ENCODE data around the gene RIC8B.

RIC8B gene

DNA sequence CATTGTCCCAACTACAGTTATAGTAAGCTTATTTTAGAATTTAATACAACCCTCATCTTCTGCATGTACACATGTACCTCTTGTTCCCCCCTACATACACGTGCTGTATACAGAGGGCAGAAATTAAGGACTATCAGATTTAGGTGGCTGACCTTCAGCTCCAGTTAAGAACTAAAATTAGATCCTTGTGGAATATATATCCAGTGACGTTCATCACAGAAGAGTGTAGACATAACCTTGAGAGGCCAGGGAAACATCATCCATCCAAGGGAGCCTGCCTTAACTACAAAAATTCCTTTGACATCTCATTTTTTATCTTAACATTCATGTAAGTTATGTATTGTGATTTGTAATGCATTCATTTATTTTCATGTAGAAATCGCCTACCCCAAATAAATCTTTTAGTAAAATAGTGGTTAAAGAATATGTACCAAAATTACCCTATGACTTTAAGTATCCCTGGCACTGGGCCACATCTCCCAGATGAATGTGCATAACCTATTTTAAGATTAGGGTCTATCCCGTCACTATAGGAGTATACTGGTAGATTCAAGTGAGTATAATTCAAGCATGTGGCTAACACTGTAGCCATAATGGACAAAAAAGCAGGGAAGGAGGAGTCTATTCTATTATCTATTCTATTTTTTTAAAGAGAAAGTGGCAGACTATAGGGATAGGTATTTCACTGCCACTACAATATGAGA lies 27.5 kb downstream of the RIC8B start:
- DNase-seq, result no peak

DNA sequence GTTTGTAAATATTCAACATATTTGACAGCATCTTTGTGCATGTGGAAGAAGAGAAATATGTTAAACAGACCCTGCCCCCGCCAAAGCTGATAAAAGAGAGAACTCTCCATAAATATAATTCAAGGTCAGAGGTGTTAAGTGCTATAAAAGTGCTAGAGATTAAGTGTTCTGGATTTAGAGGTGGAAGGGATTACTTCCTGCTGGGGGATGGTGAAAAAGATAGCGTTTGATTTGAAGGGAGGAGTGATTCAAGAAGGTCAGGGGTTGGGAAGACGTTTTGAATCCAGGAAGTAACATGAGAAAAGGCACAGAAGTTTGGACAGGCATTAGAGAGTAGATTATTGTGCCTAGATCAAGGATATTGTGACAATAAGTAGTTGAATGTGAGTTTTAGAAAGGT lies 30.2 kb downstream of the RIC8B start:
- no peak for DNase-seq

DNA sequence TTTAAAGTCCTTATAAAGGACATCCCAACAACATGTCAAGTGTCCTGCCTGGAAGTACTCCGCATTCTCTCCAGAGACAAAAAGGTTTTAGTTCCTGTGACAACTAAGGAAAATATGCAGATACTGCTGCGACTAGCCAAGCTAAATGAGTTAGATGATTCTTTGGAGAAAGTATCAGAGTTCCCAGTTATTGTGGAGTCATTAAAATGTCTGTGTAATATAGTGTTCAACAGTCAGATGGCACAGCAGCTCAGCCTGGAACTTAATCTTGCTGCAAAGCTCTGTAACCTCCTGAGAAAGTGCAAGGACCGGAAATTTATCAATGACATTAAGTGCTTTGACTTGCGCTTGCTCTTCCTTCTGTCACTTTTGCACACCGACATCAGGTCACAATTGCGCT lies 40.2 kb downstream of the RIC8B start:
- no peak for DNase-seq

DNA sequence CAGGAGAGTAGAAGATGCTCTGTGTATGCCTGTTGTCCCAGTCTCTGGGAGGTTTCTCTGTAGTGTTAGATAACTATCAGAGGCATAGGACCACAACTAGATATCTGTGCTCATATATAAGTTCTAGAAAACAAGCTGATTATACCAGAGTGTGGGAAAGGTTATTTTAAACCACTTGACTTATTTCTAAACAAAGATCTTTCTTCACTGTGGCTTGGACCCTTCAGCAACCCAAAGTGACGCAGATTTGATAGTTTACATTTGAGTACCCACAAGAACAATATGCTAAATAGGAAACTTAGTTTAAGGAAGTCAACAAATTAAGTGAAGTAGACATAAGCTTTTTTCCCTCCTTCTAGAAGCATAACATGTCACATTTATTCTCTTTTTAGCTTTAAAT lies 41.3 kb downstream of the RIC8B start:
- DNase-seq, result no peak

DNA sequence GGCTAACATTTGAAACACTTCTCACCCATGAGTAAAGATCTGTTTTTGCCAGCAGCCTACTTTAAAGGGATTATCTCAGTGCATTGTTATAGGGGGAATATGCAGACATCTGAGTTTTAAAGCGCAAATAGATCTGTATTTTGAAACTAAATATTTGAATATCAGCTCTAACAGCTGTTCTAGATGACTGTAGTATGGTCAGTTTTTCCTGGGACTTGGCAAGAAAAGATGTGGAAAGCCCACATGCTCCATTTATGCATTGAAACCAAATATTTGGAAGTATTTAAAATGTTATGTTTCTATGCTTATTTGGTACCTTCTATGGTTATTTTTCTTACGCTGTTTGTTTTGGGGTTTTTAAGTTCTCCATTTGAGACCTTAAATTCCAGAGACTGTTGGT lies 41.7 kb downstream of the RIC8B start:
- no peak for DNase-seq

DNA sequence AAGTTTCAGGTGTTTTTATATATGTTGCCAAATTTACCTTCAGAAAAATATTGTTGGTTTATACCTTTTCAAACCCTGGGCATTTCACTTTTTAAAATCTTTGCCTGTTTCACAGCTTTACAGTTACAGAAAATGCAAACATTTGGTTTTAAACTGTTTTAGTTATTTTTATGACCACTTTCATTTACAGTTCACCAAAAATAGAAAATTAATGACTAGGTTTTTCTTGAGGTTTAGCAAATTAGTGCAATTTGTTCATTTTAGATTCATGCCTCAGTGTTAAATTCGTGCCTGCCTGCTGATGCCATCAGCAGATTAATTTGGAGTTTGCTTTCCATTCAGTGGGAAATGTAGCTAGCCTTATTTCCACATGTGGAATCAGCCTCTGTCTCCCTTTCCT lies 45.5 kb downstream of the RIC8B start:
- no peak for DNase-seq

DNA sequence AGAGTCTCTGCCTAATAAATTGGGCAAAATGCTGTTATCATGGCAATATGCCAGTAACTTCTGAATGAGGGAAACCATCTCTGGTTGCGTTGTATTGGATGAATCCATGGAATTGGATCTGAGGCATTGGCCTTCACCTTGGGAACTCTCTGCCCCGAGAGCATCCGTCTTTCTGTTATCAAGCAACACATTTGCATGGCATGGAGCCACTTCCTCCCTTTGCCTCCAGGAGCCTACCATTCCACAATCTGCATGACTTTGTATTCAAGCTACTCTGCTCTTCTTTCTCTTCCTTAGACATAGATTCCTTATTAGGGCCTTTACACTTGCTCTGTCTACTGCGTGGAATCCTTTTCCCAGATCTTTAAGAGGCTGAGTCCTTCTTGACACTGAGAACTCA lies 57.2 kb downstream of the RIC8B start:
- DNase-seq, result no peak

DNA sequence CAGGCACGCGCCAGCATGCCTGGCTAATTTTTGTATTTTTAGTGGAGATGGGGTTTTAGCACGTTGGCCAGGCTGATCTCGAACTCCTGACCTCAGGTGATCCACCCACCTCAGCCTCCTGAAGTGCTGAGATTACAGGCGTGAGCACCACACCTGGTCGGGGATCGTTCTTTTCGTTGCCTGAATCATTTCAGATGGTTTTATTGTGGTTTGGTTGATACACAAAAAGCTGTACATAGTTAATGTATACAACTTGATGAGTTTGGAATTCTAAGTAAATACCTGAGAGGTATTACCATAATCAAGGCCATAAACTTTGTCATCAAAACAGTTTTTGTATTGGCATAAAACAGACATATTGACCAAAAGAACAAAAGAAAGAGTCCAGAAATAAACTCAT lies 63.3 kb downstream of the RIC8B start:
- no peak for DNase-seq

DNA sequence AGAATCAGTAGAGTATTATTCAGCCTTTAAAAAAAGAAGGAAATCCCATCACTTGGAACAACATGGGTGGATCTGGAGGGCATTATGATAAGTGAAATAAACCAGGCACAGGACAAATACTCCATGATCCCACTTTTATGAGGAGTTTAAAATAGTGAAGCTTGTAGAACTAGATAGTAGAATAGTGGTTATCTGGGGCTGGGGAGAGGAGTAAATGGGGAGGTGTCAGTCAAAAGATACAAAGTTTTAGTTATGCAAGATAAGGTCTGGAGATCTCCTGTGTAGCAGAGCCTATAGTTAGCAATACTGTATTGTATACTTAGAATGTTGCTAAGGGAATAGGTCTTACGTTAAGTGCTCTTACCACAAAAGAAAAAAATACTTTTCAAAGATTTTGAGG lies 64.9 kb downstream of the RIC8B start:
- no peak for DNase-seq

DNA sequence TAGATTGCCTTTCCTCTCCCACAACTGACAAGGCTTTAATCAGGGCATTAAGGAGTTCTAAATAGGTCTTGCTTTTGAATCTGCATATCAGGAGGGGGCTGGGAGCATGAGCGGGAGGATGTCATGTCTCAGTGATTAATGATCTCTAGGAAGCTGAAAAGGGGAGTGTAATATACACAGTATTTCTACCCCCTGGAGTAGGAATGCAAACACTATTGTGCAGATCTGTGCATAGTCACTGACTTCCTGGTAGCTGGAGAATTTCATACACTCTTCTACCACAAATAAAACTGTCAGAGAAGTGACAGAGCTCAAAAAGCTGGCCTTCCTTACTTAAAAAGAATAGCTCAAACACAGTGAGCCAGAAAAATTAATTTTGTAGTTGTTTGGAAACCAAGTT lies 65.8 kb downstream of the RIC8B start:
- DNase-seq, result no peak

DNA sequence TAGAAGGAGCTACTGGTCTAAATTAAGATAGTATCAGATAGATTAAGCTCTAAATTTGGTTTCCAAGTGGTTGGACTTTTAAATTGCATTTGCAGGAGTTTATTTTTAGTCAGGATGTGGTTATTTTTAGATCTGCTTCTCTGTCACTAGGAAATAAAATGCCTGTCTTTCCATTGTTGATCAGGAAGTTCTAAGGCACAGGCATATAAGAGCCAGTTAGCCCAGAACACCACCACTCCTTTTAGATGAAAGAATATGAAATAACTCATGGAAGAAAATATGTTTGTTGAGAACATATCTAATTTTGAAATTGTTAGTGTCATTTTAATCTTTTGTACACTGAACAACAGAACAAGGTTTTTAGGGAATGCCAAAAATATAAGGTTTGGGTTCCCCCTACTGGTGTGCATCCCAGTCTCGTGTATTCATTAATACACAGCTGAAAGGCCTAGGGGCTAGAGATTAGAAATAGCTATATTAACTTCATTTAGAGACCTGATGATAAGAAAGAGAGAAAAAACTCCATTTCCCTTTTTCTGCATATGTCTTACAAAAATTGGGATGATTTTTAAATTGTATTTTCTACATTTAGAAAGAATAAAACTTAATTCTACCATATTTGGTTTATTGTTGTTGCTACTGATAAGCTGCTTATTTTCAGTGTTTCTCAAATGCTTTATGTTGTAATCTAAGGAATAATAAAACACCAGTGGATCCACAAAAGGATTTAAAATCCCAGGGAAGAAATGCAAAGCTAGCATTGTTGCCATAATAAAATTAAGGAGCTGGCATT lies 67.2 kb downstream of the RIC8B start:
- no peak for DNase-seq

DNA sequence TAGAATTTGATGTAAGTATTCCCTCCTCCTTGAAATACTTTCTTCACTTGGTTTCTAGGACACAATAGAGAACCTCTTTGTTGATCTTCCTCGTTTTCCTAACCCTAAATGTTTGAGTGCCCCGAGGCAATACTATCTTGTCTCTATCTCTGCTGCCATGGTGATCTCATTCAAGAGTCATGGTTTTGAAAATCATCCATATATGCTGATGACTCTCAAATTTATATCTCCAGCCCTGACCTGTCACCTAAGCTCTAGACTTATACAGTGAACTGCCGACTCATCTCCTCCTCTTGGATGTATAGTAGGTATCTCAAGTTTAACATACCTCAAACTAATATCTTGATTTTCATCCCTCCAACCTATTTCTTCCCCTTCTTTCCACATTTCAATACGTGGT lies 71.4 kb downstream of the RIC8B start:
- no peak for DNase-seq

DNA sequence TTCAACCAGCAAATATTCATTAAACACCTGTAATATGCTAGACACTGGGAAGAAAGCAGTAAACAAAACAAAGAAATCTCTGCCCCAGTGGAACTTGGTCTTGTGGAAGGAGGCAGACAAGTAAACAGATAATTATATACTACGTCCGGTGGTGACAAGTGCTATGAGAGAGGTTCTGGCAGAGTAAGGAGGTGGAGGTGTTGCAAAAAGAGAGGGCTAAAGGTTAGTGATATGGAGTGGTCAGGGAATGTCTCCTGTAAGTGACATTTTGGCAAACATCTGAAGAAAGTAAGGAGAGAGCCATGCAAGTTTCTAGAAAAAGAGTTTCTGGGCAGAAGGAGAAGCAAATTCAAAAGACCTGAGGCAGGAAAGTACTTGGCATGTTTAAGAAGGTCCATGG lies 73.4 kb downstream of the RIC8B start:
- DNase-seq, result no peak

DNA sequence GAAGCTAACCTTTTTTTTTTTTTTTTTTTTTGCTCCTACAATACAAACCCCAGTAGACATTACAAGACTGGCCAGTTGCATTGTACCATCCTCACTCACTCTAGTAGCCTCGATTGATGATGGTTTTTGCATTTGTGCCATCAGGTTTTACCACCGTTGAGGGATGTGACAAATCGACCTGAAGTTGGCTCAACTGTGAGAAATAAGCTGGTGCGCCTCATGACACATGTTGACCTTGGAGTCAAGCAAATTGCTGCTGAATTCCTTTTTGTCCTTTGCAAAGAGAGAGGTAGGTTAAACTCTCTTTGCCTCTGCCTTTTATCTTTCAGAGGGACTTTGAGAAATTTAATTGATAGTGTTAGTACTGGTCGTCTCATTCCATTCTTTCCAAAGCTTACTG lies 76.8 kb downstream of the RIC8B start:
- no peak for DNase-seq

DNA sequence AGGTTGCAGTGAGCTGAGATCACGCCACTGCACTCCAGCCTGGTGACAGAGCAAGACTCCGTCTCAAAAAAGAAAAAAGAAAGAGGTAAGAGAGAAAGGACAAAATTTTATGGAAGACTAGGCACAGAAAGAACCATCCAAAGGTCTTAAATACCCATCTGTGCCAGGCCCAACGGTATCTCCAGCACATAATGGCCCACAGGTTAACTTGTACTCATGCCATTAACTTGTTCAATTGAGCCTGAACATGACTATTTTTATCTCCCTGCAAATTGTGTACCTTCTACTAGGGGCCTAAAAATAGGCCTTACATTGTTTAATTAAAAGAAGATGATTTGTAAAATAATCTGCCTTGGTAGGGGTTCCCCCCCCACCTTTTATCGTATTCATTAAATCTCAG lies 80.2 kb downstream of the RIC8B start:
- no peak for DNase-seq

DNA sequence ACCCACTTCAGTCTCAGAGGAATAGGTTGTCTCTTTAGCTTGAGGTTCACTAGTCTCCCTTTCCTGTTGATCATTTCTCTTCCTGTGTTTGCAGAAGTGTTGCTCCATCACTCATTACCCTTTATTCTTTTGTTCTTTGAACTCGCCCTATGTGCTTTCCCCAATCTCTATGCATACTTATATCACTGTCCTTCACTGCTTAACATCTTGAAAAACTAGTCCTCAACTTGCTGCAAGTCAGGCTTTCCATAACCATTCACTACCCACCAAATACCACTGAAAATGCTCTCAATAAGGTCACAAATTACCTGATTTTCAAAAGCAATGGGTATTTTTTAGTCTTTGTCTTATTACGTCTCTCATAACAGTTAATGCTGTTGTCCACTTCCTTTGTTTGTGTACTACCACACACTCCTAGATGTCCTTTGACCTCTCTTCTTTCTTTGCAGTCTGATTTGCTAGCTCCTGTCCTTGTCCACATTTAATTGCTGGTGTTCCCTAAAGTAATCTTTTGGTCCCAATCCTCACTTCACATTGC lies 80.8 kb downstream of the RIC8B start:
- no peak for DNase-seq

DNA sequence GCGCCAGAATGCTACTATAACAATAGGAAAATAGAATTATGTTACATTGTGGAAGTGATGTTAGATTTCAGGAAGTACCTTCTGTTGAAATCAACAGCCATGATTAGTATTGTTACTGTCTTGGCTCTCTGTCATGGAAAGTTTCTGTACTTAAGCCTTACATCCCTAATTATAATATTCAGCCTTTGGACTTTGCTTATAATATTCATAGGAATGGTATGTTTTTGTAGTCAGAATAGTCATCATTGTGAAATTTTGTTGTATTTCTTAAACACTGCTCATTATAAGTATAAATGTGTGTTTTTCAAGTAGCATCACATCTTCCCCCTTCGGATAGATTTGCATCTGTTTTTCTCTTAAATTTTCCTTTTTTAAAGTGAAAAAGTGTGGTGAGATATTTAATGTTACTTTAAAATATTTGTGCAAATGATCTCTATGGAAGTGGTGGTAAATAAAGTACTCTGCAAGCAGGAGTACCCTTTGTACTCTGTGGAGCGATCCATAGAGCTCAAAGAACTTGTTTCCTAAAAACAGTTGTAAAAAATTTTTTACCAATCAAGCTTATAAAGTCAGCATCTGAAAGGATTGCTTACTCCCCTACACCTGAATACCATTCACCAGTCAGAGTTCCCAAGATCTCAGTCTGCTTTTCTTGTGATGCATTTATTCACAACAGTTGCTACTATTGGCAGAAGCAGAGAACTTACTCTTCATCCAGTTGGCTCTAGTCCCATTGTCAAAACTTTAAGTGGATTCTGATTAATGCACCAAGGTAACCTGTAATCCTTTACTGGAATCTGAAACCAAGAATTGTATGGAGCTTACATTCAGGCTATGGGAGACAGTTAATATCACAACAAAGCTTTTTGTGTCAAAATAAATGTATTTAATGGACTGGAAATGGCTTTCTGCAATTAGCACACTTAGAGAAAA lies 87.8 kb downstream of the RIC8B start:
- DNase-seq, result no peak

DNA sequence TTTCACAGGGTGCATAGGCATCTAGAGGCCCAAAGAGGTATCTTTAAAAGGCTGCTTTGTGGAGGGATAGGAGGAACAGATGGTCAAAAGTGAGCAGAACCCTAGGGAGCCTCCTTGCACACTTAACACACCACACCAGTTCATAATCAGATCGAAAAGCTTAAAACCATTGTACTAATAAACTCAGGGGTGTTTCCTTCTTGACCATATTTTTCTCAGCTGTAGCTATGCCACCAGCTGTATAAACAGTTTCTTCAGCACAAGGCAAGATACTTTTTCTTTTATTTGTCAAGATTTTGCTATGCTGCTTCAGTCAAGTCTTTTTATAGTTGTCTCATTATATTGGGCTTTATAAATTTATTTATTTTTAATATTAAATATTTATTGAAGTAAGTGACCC lies 88.7 kb downstream of the RIC8B start:
- no peak for DNase-seq

DNA sequence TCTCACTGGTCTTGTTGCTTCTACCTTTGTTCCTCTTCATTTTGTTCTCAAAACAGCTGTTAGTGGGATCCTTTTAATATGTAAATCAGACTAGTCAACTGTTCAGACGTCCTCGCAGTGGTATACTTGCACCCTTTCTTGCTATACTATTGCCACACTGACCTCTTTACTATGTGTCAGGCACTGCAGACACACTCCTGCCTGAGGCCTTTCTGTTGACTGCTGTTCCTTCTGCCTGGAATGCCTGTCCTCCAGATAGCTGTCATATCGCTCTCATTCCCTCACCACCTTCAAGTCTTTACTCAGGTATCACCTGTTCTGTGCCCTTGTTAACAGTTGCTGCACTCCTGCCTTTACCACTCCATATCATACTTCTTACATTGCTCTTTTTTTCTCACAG lies 91.2 kb downstream of the RIC8B start:
- DNase-seq, result no peak

DNA sequence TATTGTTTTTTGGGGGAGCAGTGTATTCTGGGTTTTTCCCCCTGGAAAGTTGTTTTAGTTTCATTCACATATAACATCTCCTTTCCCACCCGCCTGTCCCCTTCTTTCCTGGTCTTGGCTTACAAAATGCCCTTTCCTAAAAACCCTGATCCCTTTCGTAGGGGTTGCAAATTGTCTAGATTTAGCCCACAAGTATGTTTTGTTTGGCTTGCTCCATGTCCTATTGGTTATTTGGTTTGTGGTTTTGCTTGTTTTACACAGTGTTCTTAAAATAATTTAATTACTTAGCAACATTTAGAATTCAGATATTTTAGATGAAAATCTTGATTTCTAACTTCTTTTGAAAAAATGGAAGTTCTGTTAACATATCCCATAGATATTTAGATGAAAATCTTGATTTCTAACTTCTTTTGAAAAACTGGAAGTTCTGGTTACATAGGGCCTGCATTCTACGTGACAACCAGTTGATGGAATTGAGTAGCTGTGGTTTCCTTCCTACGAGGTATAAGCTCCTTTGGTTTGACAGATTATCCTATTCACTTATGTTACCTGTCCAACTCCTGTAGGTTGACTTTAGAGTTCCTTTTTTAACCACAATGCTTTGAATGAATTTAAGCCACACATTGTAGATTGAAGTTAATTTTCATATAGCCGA lies 92.1 kb downstream of the RIC8B start:
- no peak for DNase-seq

DNA sequence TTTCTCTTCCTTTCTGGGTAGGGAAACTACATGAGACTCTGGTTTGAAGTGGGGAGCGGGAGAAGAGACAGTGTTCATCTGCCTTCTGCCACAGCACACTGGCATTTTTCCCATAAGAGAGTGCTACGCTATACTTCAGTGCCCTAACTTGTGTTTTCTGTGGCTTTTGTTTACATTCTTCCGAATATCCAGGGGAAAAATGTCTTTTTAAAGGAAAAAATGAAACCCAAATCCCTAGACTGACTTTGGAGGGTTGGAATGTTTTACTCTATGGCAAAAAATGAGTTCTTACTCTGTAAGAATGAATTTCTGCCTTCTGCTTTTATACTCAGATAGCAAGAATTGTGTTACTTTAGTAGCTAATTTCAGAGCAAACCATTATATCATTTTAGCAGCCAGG lies 93.2 kb downstream of the RIC8B start:
- no peak for DNase-seq

DNA sequence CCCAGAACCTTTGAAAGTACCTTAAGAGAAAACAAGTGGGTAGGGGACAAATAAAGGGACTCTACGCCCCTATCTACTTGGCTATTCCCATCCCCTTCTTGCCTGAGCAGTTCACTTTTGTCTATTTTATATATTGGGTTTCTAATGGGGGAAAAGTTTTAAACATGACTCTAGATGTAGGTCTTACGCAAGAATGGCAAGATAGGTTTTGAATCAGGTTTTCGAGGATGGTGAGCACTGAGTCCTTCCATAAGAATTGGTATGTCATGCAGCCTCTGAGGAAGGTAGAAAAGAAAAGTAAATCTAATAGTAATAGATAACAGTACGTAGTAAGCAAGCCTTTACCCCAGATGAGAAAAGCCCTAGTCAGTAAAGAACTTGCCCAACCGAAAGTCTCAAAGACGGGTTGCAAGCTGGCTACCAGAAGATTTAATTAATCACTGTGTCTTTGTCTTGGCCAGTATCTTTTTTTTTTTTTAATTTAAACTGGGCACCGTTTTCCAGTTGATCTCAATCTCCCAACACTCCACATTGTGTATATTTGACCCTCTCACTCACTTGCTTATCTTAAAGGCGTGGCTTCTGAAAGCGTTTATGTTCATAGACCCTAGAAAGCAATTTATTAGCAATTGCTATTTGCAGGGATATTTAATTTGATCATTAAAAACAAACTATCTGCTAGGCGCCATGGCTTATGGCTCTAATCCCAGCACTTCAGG lies 94.7 kb downstream of the RIC8B start:
- no peak for DNase-seq
